GM18951 (cell line): ENCODE measurements around the gene DMAC1.

Experiments
- POLR2A ChIP-seq: IDR thresholded peaks from 4 replicates; pipeline ENCODE4 v1.6.1; 2011; ENCODE audit warnings: mild to moderate bottlenecking; ENCODE audit not compliant: insufficient read length, insufficient read depth; ENCODE audit errors: extremely low read depth
- in situ Hi-C: fragments of 300-500 bp; cut with MboI; formaldehyde crosslinking; loops from one replicate; pipeline ENCODE4 v1.12.0; 2022; ENCODE audit warnings: low sequenced_read_pairs, mixed read lengths, inconsistent platforms; ENCODE audit not compliant: unreplicated experiment

Gene DMAC1

DNA sequence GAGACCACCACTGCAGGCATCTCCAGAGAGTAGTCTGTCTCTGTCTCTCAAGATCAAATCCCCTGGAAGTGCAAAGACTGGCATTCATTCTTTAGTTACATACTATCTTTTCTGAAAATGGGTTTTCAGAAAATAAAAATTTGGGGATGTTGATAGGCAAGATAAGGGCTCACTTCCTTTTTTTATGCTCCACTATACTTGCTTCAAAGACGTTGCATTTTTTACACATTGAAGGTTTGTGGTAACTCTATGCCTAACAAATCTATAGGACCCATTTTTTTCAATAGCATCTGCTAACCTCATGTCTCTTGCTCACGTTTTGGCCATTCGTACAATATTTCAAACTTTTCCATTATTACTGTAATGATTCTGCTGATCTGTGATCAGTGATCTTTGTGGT lies 37.0 kb downstream of the DMAC1 start:
- in situ Hi-C loops, result no loop called here
- TF ChIP-seq POLR2A, result no peak

DNA sequence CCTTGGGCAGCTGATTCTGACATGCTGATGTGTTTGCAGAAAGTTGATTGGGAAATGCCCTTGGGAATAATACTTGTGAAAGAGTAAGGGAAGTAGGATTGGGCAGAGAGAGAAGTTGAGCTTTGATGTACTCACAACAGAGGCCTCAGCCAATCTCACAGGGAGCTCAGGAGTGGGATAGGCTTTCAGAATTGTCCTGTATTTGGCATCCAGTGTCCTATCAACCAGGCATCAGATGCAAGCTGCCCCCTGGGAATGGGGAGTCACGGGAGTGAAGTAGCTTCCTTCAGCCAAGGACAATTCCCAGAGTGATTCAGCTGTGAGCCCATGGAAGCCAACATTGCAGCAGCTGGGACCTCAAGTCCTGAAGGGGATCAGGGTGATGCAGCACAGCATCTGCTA lies 39.6 kb downstream of the DMAC1 start:
- in situ Hi-C loops, result no loop called here
- no peak for TF ChIP-seq POLR2A

DNA sequence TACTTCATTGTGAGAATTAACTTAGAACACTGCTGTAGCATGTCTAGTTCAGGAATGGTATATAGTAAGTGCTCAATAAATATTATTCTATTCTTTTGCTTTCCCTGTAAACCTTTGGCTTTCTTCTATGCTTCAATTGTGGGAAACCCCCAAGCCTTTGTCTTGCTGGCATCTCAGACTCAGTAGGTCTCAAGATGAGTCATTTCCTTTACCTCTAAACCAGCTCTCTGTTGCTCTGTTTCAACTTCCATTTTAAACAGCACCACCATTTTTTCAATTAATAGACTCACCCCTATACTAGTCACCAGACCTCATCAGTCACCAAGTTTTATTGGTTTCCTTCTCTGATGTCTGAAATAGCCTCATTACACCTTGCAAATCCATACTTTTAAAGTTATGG lies 43.5 kb downstream of the DMAC1 start:
- in situ Hi-C loops, result no loop called here
- no peak for TF ChIP-seq POLR2A

DNA sequence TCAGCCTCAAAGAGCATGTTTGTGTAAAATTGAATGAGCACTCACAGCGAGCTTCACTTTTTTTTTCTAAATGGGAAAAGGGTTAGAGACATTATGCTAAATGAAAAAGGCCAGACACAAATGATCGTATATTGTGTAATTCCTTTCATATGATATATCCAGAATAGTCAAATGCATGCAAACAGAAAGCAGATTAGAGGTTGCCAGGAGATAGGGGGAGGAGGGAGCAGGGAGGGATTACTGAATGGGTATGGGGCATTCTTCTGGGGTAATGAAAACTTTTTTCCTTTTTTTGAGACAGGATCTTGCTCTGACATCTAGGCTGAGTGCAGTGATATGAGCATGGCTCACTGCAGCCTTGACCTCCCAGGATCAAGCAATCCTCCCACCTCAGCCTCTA lies 47.1 kb downstream of the DMAC1 start:
- in situ Hi-C loops, result no loop called here
- TF ChIP-seq POLR2A, result no peak
